Astrocyte of the spinal cord (primary cell): ENCODE results near the gene BOK.

Experiments used
- DNase-seq: peaks from one replicate; pipeline ENCODE4 v3.0.0; 2011; ENCODE audit warnings: low read depth, low spot score
- H3K4me3 ChIP-seq: 2 replicates; pipeline ENCODE4 v1.5.1; 2011; ENCODE audit warnings: low read depth, mild to moderate bottlenecking, low read length, moderate library complexity
- in situ Hi-C: cut with HindIII; loops from 2 replicates; pipeline ENCODE4 v1.10.0; 2017; ENCODE audit warnings: low sequenced_read_pairs
- TF ChIP-seq, protein P1 (sequence below): IDR thresholded peaks from 2 replicates; pipeline ENCODE4 v1.5.1; 2012; ENCODE audit warnings: low read depth, mild to moderate bottlenecking, low read length, inconsistent platforms

The BOK gene

DNA sequence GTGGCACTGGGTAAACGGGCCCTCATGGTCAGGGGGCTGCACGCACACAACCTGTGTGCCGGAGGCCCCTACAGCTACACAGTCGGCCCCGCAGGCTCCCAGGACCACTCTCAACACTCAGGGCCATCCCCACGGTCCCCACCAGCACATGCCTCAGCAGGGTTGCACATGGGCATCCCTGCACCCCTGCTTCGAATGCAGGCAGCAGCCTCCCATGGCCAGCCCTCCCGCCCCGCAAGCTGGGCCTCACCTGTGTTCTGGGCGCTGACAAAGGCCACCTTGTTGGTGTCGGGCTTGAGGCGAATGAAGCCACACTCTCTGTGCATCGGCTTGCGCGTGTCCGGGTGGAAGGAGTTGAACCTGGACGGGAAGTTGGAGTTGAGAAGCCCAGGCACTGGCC lies 44.2 kb downstream of the BOK start:
- in situ Hi-C loops: no loop called here

GRCh38 chr2:241603686-241604085 lies 45.1 kb downstream of the BOK start:
- TF ChIP-seq, protein P1, sequence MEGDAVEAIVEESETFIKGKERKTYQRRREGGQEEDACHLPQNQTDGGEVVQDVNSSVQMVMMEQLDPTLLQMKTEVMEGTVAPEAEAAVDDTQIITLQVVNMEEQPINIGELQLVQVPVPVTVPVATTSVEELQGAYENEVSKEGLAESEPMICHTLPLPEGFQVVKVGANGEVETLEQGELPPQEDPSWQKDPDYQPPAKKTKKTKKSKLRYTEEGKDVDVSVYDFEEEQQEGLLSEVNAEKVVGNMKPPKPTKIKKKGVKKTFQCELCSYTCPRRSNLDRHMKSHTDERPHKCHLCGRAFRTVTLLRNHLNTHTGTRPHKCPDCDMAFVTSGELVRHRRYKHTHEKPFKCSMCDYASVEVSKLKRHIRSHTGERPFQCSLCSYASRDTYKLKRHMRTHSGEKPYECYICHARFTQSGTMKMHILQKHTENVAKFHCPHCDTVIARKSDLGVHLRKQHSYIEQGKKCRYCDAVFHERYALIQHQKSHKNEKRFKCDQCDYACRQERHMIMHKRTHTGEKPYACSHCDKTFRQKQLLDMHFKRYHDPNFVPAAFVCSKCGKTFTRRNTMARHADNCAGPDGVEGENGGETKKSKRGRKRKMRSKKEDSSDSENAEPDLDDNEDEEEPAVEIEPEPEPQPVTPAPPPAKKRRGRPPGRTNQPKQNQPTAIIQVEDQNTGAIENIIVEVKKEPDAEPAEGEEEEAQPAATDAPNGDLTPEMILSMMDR: no peak
- no peak overlapping the region for H3K4me3 ChIP-seq
- in situ Hi-C loops: no loop called here
- no peak for DNase-seq

More for the DNA sequence above, 44.2 kb downstream of the BOK start:
- TF ChIP-seq, protein P1: no peak
- DNase-seq: no peak
- H3K4me3 ChIP-seq: no peak overlapping the region

GRCh38 chr2:241606186-241606585 lies 47.6 kb downstream of the BOK start:
- no peak overlapping the region for H3K4me3 ChIP-seq
- in situ Hi-C loops: no loop called here
- TF ChIP-seq, protein P1: no peak
- DNase-seq: no peak

DNA sequence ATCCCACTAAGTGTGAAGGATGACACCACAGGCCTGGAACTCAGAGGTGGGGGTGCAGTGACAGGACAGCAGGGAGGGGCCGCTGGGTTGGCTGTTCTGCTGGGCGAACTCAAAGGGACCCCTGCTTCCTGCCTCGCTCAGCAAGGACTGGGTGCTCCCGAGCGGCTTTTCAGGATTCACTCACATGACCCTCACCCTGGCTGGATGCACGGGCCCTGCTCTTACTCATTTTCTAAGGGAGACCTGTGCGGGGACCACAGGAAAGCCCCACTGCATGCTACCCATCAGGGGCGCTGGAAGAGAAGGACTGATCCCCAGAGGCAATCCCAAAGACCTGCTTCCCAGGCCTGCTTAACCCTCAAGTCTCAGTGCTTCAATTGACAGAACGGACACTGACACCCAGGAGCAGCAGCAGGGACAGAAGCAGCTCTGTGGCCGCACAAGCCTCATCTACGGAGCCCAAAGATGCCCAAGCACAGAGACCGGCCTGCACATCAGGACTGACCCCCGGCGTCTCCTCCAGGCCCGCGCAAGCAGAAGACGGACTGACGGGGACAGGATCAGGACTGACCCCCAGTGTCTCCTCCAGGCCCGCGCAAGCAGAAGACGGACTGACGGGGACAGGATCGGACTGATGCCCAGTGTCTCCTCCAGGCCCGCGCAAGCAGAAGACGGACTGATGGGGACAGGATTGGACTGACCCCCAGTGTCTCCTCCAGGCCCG lies 48.8 kb downstream of the BOK start:
- in situ Hi-C loops: no loop called here
- no peak for DNase-seq
- TF ChIP-seq, protein P1: no peak
- H3K4me3 ChIP-seq: no peak overlapping the region

DNA sequence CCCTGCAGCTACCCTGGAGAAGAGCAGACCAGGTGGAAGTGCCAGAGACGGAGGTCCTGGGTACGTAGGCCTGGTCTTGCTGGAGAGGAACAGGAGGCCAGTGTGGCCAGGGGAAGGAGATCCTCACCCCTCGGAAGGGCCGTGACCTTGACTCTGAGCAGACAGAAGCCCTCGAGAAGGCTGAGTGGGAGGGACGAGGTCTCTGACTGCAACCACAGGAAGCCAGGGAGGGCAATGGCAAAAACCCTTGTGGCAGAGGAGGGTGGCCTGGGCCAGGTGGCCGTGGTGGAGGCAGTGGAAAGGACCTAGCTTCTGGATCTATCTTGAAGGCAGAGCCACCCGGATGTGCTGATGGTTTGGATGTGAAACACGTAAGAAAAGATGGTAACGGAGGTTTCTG lies 50.3 kb downstream of the BOK start:
- in situ Hi-C loops: no loop called here
- no peak overlapping the region for H3K4me3 ChIP-seq
- no peak for DNase-seq
- TF ChIP-seq, protein P1: no peak

DNA sequence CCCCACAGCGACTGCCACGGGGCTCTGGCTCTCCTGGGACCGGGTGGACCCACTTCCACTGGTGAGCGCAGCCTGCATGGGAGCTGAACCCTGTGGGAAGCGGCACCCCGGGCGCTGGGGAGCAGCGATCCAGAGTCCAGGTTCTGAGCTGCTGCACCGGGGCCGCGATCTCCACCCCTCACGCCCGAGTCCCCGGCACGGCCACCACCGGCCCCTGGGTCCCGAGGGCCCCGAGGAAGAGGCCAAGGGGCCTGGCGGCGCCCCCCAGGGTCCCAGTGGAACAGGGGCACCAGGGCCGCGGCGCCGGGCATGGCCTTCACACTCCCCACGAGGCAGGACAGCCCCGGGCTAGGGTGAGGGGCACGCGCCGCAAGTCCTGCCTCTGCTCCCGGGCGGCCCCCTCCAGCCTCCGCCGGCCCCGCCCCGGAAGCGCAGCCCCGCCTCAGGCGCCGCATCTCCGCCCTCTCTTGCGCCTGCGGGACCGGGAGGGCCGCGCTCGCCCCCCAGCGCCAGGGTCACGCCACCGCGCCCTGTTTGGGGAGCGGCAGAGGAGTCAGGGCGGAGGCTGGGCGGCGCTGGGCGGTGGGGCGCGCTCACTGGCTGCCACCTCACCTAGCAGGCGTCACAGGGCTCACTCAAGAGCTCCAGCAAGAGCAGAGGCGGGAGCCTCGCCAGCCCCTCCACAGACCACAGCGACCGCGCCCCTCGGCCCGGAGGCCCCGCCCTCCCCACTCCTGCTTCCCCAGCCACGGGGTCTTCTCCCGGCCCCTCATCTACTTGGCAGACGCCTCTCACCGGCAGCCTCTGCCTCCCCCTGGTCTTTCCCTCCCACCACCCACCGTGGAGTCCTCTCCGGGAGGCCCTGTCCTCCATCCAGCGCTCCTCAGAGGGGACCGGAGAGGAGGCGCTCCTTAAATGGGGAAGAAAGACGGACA lies 51.6 kb downstream of the BOK start:
- peak; percentile 84 for DNase-seq
- TF ChIP-seq, protein P1: peak; percentile 50
- in situ Hi-C loops: no loop called here
- peak overlapping the region; percentile 46 for H3K4me3 ChIP-seq
